ENCODE data around the gene RNF112.

GRCh38 chr17:19421219-19421618, 10.2 kb downstream of the RNF112 start:
- TF ChIP-seq, protein P1, sequence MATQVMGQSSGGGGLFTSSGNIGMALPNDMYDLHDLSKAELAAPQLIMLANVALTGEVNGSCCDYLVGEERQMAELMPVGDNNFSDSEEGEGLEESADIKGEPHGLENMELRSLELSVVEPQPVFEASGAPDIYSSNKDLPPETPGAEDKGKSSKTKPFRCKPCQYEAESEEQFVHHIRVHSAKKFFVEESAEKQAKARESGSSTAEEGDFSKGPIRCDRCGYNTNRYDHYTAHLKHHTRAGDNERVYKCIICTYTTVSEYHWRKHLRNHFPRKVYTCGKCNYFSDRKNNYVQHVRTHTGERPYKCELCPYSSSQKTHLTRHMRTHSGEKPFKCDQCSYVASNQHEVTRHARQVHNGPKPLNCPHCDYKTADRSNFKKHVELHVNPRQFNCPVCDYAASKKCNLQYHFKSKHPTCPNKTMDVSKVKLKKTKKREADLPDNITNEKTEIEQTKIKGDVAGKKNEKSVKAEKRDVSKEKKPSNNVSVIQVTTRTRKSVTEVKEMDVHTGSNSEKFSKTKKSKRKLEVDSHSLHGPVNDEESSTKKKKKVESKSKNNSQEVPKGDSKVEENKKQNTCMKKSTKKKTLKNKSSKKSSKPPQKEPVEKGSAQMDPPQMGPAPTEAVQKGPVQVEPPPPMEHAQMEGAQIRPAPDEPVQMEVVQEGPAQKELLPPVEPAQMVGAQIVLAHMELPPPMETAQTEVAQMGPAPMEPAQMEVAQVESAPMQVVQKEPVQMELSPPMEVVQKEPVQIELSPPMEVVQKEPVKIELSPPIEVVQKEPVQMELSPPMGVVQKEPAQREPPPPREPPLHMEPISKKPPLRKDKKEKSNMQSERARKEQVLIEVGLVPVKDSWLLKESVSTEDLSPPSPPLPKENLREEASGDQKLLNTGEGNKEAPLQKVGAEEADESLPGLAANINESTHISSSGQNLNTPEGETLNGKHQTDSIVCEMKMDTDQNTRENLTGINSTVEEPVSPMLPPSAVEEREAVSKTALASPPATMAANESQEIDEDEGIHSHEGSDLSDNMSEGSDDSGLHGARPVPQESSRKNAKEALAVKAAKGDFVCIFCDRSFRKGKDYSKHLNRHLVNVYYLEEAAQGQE (IDR thresholded peaks at IDR 0.05; ENCODE audit: borderline replicate concordance) = no peak
- TF ChIP-seq EP300 (conservative IDR thresholded peaks at IDR 0.05; ENCODE audit: poor library complexity, severe bottlenecking) (no peak), CTCF (IDR thresholded peaks at IDR 0.05; ENCODE audit: poor library complexity, severe bottlenecking) (no peak), TAF1 (IDR thresholded peaks at IDR 0.05; ENCODE audit: low read depth) (no peak), RAD21 (conservative IDR thresholded peaks at IDR 0.05) (no peak), MXI1 (conservative IDR thresholded peaks at IDR 0.05; ENCODE audit: poor library complexity, severe bottlenecking) (no peak), SMC3 (conservative IDR thresholded peaks at IDR 0.05; ENCODE audit: poor library complexity) (no peak)

Measured in neural cell (in vitro differentiated cells).